ENCODE measurements around the gene FYB1.

- TF ChIP-seq EZH2 (IDR thresholded peaks at IDR 0.05; ENCODE audit: low read length, unreplicated experiment) (no peak), CTCF (conservative IDR thresholded peaks at IDR 0.05; ENCODE audit: low read depth, low read length) (no peak)
Measured at GRCh38 chr5:39143151-39143860, 76.1 kb downstream of the FYB1 start.

All from PC-3 (cell line).